HK-2 (cell line): ENCODE data around the gene PDE7B.

Experiments
- DNase-seq: peaks from one replicate; pipeline ENCODE4 v3.0.0-alpha.2; 2018; ENCODE audit not compliant: unreplicated experiment

PDE7B gene

GRCh38 chr6:136069119-136069518 lies 217.6 kb downstream of the PDE7B start:
- no peak for DNase-seq

DNA sequence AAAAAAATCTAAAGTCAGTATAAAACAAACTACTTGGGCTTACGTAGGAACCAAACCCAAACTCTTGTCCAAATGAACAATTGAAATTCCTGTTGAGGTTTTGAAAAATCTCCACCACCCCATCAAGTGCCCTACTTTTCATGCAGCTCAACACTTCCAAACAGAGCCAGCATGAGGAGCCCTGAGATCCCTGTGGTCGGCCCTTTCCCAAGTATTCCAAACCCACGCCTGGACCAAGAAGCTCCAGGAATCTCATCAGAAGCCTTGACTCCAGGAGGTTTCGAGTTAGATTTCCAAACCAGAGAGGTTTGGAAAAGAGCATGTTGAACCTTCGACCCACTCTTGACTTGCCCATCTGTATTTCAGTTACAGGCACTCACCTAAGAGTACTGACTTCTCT lies 219.3 kb downstream of the PDE7B start:
- no peak for DNase-seq

DNA sequence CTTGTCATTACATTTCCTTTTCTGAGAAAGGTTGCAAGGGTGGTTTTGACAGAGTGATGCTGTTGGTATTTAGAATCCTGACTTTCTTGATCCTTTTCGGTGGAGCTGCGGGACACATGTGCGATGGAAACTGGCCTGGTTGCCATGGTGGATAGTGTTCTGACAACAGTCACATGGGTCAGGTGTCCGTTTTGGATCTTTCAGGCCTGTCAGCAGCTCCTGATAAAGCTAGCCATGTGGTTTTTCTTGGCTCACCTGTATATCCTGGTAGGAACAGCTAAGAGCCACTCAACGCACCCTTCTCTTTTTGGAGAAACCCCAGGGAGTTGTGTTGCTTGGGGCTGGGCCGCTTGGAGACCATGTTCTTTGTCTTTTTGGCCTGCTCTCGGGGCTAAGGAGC lies 221.2 kb downstream of the PDE7B start:
- DNase-seq, result no peak

DNA sequence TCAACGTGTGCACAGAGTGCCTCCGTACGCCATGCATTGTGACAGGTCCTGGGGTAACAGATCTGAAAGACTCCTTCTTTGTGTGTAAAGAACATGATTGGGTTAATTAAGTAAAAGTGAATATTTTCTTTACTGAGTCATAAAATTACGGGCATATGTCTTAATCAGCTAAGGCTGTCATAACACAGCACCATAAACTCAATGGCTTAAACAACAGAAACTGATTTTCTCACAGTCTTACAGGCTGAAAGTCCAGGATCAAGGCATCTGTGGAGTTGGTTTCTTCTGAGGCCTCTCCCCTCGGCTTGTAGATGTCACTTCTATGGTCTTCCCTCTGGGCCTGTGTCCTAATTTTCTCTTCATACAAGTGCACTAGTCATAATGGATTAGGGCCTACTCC lies 221.7 kb downstream of the PDE7B start:
- DNase-seq, result no peak

GRCh38 chr6:136076496-136076895 lies 225.0 kb downstream of the PDE7B start:
- no peak for DNase-seq

DNA sequence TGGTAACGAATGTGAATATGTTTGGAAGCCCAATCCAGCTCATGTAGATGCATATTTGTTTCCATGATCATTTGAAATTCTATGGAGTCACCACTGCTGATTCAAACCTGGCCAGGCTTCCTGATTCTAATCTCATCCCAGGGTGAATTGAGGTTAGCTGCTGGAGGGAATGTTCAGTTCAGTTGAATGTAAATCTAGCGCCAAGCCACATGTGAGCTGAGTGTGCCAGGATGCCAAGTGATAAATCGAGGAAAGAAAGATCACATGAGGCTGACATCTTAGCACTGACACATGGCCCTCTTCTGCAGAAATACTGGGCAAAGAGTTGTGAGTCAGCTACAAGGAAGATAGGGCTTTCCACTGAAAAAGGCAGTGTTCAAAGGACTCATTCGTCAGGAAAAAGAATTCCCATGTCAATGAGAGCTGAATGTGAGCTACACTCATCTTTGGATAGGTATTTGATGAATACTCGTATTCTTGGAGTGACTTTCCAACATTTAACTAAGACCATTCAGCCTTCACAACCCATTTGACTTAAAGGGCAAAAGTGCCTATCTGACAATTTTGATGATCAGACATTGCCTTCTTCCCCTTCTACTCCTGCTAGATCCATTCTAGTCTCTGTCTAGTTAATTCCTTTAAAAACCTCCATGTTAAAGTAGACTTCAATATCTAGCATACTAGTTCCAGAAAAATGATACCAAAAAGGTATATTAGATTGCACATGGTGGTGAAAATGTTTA lies 226.5 kb downstream of the PDE7B start:
- no peak for DNase-seq

GRCh38 chr6:136079701-136080565 lies 228.4 kb downstream of the PDE7B start:
- no peak for DNase-seq

DNA sequence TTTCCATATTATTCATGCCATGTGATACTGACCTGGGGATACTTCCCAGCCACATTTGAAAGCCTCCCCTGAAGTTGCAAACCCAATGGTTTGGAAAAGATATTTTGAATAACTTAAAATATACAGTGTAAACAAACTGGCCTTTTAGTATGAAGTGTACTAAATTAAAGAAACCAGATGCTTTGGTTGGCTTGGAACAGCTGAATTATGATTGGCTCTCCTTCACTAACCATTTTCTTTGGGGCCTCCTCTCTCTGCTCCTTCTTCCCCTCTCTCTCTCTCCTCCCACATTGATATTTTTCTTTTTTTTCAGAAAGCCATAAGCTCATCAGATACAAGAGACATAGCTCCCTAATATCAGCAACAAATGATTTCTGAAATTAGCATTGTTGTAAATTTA lies 232.0 kb downstream of the PDE7B start:
- DNase-seq, result no peak

- DNase-seq, result no peak
Measured at GRCh38 chr6:136084403-136084802, 232.9 kb downstream of the PDE7B start.

DNA sequence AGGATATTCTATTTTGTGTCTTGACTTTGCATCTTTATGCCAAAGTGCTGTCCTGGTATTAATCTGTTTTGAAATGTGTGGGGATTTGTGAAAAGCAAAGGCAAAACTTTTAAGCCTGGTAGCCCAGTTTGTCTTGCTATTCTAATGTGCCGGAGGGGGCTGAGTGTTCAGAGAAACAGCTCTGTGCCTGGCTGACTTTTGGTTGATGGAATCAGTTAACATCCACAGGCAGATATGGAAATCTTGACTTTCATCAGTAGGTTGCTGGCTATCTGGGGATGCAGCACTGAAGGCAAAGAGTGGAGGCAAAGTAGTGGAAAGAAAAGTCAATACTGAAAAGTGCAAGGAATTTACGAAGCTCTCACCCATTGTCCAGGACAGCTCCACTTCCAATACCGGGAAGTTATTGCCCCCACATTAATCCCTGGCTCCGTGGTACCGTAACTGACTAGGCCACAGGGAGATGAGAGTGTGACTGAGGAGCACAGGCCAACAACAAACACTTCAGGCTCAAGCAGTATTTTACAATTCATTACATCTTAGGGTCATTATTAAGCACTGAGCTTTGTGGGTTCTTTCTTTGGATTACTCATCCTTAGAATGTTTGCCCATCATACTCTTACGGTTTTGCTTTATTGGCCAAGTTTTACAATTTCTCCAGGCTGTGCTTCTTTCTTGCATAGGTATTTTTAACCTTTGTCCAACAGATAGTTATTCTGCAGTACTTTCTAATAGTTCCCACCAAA lies 234.0 kb downstream of the PDE7B start:
- DNase-seq, result no peak

DNA sequence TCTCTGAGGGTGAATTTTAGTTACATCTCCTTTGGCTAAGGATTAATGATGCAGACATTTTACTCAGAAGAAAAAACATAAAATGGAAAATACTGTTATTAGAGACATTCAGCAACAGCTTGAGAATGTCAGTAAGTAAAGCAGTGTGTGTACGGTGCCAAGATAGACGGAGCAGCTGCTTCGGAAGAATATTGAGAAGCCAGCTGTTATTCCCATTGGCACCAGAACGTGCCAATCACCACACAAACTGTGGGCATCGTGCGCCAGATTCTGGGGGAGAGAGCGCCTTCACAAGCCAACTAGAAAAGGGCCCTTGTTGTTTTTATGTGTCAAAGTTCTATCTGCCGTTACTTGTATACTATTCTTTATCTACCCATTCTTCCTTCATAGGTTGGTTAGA lies 235.2 kb downstream of the PDE7B start:
- DNase-seq, result no peak

- no peak for DNase-seq
Measured at GRCh38 chr6:136087986-136088385, 236.5 kb downstream of the PDE7B start.

GRCh38 chr6:136088693-136089092 lies 237.2 kb downstream of the PDE7B start:
- no peak for DNase-seq

DNA sequence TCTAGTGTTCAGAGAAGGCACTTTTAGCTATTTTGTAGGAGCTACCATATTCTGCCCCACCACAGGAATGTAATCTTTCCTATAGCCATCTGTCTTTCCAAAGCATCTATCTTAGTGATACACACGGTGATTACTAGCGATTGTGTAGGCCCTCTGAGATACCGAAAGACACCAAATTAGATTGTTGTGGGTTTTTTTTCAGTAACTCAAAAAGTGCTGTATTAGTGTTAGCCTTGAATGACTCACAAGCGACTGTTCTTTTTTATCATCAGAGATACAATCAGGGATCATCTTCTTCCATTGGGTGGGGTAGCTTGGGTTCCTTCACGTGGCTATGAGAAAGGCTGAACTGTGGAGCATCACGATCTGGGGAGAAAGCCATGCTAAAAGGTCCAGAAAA lies 238.4 kb downstream of the PDE7B start:
- DNase-seq, result no peak

GRCh38 chr6:136090929-136091328 lies 239.4 kb downstream of the PDE7B start:
- DNase-seq, result no peak

GRCh38 chr6:136092897-136093296 lies 241.4 kb downstream of the PDE7B start:
- DNase-seq, result no peak

DNA sequence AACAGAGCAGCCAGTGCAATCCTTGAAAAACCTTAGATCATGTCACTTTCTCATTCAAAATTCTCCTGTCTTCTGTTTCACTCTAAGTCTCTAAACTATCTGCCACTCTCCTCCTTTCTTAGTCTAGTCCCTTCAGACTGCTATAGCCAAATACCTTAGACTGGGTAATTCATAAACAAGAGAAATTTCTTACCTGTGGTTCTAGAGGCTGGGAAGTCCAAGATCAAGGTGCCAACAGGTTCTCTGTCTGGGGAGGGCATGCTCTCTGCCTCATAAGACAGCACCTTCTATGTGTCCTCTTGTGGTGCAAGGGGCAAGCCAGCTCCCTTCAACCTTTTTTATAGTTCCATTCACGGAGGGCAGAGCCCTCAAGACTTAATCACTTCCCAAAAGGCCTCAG lies 242.3 kb downstream of the PDE7B start:
- DNase-seq, result no peak

DNA sequence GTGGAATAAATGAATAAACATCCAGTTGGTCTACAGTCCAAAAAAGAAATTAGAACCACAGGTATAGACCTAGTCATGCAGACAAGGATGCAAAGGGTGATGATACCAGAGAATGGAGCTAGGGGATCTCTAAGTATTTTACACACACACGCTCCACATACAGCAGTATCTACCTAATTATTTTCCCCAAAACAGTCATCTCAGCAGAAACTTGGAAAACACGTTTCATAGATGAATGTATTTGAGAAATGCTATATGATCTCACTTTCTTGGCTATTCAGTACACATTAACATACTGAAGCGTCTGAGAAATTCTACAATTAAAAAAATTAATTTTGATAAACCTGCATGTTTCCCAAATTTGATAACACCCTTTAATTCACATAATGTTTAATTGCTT lies 243.3 kb downstream of the PDE7B start:
- DNase-seq, result no peak

GRCh38 chr6:136095986-136096385 lies 244.5 kb downstream of the PDE7B start:
- DNase-seq, result no peak

- no peak for DNase-seq
Measured at GRCh38 chr6:136102991-136103688, 251.6 kb downstream of the PDE7B start.

DNA sequence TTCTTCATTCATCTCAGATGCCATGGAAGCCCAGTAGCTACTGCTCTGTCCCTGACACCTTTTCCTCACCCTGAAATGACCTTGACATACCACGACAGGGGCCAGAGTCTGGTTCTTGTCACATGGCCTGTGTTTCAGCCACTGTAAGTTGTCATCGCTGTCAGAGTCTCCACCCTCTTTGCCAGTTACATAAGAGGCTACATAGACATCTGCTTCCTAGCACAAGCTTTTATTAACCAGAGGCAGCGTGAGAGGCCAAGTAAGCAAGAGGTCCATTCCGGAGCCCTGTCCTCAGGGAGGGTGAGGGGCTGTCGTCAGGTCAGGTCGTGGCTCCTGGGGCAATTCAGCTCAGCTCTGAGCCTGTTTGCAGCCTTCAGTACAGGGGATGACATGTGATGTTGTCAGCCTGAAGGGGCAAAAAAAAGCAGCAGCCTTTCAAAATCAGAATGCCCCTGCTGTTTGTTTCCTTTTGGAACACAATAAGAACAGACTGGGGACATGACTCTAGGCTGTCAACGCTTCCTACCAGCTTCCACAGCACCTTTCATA lies 252.3 kb downstream of the PDE7B start:
- no peak for DNase-seq

DNA sequence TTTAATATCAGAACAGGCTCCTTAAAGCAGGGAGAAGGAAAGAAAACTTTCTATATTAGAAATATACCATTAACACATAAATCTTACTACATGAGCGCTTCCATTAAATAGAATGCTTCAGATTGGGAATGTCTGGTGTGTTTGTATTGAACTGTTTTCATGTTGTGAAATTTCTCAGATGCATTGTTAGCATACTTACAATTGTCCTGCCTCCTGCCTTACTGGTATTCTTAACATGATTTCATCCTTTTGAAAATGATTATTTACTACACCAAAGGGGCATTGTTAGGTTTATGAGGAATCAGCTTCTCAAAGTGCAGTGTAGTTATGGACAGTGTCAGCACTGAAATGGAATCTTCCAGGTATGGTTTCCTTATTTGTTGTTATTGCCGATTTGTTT lies 253.1 kb downstream of the PDE7B start:
- no peak for DNase-seq
